DMS79 (cell line): Measurements from ENCODE around the gene OR2T5.
"Not testable (repeated sequence)": the region's sequence is repeated elsewhere in the genome, so short reads cannot be mapped to it uniquely, and the experiment has no call there.

Experiments
- DNase-seq: peaks from one replicate; lab custom pipeline; 2025; lab: John Stamatoyannopoulos, UW

The OR2T5 gene

GRCh38 chr1:248488289-248488688, at the start of gene OR2T5:
Gene OR2T5 (plus strand): TSS chr1:248488589. CDS start chr1:248488589, 0 bp downstream.
- DNase-seq, result not testable (repeated sequence)

- DNase-seq, result not testable (repeated sequence)
Observed at GRCh38 chr1:248438668-248439067, 49.7 kb upstream of the OR2T5 start.

GRCh38 chr1:248439283-248439682, 49.1 kb upstream of the OR2T5 start:
- not testable (repeated sequence) for DNase-seq

- DNase-seq, result not testable (repeated sequence)
Observed at GRCh38 chr1:248442500-248443277, 45.7 kb upstream of the OR2T5 start.

- not testable (repeated sequence) for DNase-seq
Observed at GRCh38 chr1:248444603-248445002, 43.8 kb upstream of the OR2T5 start.

- DNase-seq, result not testable (repeated sequence)
Observed at GRCh38 chr1:248445399-248445798, 43.0 kb upstream of the OR2T5 start, which contains the start of gene OR2T2. Gene OR2T2 (plus strand): TSS chr1:248445637. CDS start chr1:248452798, 7,161 bp downstream.

- DNase-seq, result not testable (repeated sequence)
Observed at GRCh38 chr1:248448409-248449074, 39.8 kb upstream of the OR2T5 start.

GRCh38 chr1:248449821-248450465, 38.4 kb upstream of the OR2T5 start:
- DNase-seq, result not testable (repeated sequence)

- not testable (repeated sequence) for DNase-seq
Observed at GRCh38 chr1:248450466-248451145, 37.8 kb upstream of the OR2T5 start.

GRCh38 chr1:248453619-248454018, 34.8 kb upstream of the OR2T5 start:
- DNase-seq, result not testable (repeated sequence)

GRCh38 chr1:248455045-248455444, 33.3 kb upstream of the OR2T5 start:
- not testable (repeated sequence) for DNase-seq

GRCh38 chr1:248456635-248457034, 31.8 kb upstream of the OR2T5 start:
- not testable (repeated sequence) for DNase-seq

GRCh38 chr1:248459117-248459516, 29.3 kb upstream of the OR2T5 start:
- DNase-seq, result not testable (repeated sequence)

GRCh38 chr1:248471154-248471553, 17.2 kb upstream of the OR2T5 start:
- DNase-seq, result no peak

GRCh38 chr1:248472111-248472510, 16.3 kb upstream of the OR2T5 start:
- DNase-seq, result not testable (repeated sequence)

GRCh38 chr1:248473051-248473450, 15.3 kb upstream of the OR2T5 start, which contains the start of gene OR2T3:
Gene OR2T3 (plus strand): TSS chr1:248473351. CDS start chr1:248473351, 0 bp downstream.
- DNase-seq, result not testable (repeated sequence)

- DNase-seq, result not testable (repeated sequence)
Observed at GRCh38 chr1:248475660-248476059, 12.7 kb upstream of the OR2T5 start.

GRCh38 chr1:248481686-248482579, 6.5 kb upstream of the OR2T5 start:
- not testable (repeated sequence) for DNase-seq

GRCh38 chr1:248496661-248497060, 8.3 kb downstream of the OR2T5 start:
- DNase-seq, result not testable (repeated sequence)

- not testable (repeated sequence) for DNase-seq
Observed at GRCh38 chr1:248500305-248501035, 12.1 kb downstream of the OR2T5 start.
